Adipose tissue (tissue), 3 donors: Measurements from ENCODE around the gene KIAA0232. TPM values are rescaled to one million over a fixed set of nuclear protein-coding genes. Genes with fewer than 3 reads are reported as not detected.
"Not testable (repeated sequence)": the region's sequence is repeated elsewhere in the genome, so short reads cannot be mapped to it uniquely, and the experiment has no call there.

Experiments used
- H3K27ac ChIP-seq: one replicate; pipeline ENCODE4 v1.5.1; 2013; ENCODE audit warnings: low read depth, low read length
- WGBS, 3 donors: extraction: QIAGEN DNeasy Blood & Tissue Kit; methylation state at CpG; one replicate each; pipeline ENCODE4 v1.1.7; 2013; 5-methylcytosine and 5-hydroxymethylcytosine counted together
- polyA plus RNA-seq, 3 donors: library from polyadenylated mRNA; stranded (reverse); fragments of 200-250 nt; gene quantifications; one replicate each; pipeline ENCODE4 v1.2.3, GENCODE V29; 2013
- donor health status: healthy with polysubstance abuse.
- donor health status: Bipolar disorder and iron deficiency.
- donor health status: healthy.

The KIAA0232 gene
- polyA plus RNA-seq, 3 donors = 3.8 to 9.8 (median 6.7) TPM

DNA sequence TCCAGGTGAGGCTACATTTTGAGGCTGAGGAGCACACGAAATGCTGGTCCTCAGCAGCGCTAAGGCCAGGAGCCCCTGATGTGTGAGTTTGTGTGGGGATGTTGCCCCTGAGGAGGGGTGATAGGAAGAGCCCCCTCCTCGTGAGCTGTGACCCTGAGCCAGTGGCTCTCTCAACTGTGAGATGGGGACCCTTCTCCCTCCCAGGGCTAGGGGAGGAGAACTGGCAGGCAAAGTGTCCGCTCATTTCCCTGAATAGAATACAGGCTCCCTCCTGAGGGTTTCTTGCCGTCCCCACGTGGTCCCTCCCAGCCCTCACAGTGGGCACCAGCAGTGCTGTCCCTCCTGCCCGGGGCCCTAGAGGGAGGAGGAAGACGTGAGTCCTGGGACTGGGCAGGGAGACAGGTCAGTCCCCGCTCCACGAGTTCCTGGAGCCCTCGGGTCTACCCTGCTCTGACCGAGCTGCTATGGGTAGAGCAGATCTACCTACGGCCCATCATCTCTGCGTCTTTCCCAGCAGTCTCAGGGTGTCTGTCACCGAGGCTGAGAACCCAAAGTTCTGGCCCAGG lies 106.1 kb downstream of the KIAA0232 start:
- WGBS, 3 donors = 77 to 81% (median 81%) methylated on average over 15 of the region's 15 CpGs

DNA sequence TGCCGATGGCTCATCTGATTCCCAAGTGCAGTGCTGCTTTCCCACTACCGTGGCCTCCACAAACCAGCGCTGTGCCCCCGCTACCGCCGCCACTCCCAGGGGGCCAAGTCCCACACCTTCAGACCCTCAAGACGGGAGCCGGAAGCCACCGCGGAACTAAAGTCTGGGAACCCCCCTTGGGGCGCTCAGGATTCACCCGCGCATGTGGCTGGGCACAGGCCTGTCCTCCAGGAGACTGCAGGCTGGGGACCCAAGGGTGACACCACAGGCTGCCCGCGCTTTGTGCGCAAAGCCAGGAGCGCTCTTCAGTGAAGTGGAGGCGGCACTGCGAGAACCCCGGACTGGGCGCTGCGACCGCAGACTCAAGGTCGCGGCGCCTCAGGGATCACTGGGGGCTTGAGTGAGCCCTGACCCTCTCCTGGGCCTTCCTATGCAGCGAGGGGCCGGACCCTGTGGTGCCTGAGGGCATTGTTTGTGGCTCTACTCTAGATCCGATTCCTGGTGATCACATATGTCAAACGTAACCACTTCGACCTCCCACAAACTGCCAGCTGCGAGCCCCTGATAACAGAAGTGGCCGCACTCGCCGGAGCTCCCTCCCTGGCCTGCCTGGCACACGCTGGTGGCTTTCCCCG lies 106.7 kb downstream of the KIAA0232 start:
- WGBS, 3 donors = 84 to 90% (median 89%) methylated on average over 37 of the region's 37 CpGs
- H3K27ac ChIP-seq = no peak overlapping the region

More for the DNA sequence above, 106.1 kb downstream of the KIAA0232 start:
- H3K27ac ChIP-seq = no peak overlapping the region

DNA sequence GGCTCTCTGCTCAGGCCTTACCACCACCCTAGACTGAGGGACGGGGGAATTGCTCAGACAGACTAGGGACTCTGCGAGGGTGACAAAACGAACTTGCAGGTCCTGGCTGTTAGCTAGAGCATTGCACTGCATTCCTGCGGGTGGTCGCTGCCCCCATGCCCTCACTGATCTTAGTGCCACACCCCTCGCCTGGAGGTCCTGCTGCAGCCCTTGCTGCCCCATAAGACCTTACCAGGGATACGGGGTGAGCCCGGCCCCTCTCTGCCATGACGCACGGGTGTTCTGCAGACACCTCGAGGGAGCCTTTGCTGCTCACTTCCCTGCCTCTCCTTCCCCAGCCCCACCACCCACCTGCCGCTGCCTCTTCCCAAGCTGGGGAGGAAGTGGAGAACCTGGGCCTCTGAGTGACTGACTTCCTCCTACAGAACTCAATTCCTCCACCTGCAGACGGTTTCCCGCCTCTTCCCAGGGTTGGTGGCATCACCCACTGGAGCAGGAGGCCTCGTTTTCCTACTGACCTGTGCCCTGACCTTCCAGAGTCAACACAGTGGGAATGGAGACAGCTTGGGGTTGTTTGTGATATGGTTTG lies 107.3 kb downstream of the KIAA0232 start:
- no peak overlapping the region for H3K27ac ChIP-seq
- WGBS, 3 donors = 76 to 92% (median 80%) methylated on average over 15 of the region's 15 CpGs

DNA sequence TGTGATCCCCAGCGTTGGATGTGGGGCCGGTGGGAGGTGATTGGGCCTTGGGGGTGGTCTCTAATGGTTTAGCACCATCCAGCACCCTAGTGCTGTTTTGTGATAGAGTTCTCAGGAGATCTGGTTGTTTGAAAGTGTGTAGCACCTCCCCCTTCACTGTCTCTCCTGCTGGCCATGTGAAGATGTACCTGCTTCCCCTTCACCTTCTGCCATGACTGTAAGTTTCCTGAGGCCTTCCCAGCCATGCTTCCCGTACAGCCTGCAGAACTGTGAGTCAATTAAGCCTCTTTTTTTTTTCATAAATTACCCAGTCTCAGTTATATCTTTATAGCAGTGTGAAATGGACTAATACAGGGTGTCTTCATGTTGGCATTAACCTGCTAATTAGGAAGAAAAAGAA lies 107.8 kb downstream of the KIAA0232 start:
- 93 to 97% (median 96%) methylated on average over 3 of the region's 3 CpGs for WGBS, 3 donors
- no peak overlapping the region for H3K27ac ChIP-seq

DNA sequence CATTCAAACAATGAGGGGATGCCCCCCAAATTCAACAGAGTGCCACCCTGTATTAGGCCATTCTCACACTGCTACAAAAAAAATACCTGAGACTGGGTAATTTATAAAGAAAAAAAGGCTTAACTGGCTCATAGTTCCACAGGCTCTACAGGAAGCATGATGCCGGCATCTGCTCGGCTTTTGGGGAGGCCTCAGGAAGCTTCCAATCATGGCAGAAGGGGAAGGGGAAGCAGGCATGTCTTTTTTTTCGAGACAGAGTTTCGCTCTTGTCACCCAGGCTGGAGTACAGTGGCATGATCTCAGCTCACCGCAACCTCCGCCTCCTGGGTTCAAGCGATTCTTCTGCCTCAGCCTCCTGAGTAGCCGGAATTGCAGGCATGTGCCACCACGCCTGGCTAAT lies 108.4 kb downstream of the KIAA0232 start:
- WGBS, 3 donors = 86 to 97% (median 86%) methylated on average over 9 of the region's 9 CpGs
- not testable (repeated sequence) for H3K27ac ChIP-seq

DNA sequence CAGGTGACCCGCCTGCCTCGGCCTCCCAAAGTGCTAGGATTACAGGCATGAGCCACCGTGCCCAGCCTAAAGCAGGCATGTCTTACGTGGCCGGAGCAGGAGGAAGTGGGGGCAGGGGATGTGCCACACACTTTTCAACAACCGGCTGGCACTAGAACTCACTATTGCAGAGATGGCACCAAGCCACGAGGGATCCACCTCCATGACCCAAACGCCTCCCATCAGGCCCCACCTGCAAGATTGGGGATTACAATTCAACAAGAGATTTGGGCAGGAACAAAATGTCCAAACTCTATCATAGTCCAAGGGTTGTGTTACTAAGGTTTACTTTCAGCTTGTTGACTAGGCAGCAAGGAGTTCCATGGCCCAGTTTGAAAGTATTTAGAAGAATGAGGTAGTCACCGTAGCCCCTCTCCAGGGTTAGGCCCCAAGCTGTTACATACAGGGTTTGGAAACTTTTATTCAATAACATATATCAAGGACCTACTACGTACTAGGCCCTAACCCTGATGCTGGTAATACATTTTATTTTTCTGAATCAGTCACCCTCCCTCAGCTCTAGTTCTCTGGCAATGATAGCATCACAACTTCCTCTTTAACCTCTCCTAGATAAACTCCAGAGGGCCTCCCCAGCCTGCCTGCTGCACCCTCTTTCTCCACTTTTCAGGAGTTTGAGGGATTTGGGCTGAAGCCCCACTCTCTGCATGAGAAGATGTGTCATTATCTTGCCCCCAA lies 109.1 kb downstream of the KIAA0232 start:
- WGBS, 3 donors = 60 to 90% (median 74%) methylated on average over 10 of the region's 10 CpGs
- no peak overlapping the region for H3K27ac ChIP-seq

DNA sequence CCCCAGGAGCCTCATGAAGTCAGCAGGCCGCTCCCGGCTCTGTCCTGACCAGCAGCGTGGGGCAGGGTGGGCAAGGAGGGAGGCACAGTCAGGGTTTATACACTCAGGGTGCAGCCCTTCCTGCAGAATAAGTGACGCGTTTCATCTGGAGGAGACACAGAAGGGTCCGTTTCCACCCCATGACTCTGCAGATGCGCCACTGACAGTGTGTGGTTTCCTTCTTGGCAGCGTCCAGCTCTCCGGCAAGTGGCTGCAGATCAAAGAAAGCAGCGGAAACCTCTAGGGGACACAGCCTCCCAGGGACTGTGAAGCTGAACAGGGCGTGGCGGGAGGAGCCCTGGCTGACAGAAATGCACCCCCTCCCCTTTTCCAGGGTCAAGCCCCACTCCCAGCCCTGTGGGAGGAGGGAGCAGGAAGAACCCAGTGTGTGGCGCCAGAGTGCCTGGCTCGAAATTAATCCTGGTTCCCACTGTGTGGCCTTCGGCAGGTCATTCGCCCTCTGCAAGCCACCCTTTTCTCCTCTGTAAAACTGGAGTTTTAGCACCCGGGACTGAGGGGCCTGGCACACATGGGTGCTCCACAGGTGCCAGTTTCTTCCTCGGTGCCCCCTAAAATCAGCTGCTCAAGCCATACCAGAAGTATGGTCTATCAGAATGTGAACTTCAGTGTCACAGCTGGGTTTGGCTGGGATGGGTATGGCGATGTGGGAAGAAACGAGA lies 109.8 kb downstream of the KIAA0232 start:
- no peak overlapping the region for H3K27ac ChIP-seq
- 14 to 67% (median 19%) methylated on average over 20 of the region's 20 CpGs for WGBS, 3 donors

DNA sequence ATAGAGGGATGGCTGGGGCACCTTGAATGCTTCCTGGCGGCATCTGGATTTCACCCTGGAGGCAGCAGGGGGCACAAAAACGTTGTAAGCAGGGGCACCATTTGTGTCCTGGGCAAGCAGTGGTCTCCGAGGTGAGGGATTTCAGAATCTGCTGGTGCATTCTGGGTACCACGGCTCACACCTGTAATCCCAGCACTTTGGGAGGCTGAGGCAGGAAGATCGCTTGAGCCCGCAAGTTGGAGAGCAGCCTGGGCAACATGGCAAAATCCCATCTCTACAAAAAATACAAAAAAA lies 110.3 kb downstream of the KIAA0232 start:
- no peak overlapping the region for H3K27ac ChIP-seq
- WGBS, 3 donors = 74 to 80% (median 75%) methylated on average over 6 of the region's 6 CpGs

DNA sequence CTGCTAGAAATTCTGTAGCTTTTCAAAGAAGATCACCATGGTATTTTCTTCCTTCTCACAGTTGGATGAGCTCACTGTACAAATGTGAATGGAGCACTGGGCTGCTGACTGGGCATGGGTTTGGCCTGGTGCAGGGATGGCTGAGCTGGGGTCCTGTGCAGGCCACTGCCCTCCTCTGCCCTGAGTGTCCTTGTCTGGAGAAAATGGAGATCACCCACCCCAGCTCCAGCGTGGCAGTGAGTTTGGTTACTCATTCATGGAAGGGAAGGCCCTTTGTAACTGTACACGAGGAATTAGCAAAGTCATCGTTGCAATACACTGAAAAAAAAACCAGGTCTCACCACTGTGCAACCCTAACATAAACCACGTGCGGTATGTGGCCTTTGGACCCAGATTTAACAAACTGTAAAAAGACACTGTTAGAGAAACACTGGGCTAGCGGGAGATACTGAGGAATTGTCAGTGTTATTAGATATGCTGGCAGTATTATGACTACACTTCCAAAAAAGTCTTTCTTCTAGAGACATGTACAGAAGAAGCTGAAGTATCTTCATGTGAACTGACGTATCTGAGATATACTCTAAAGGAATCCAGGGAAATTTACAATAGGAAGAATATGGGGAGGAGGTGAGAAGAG lies 111.0 kb downstream of the KIAA0232 start:
- H3K27ac ChIP-seq = no peak overlapping the region

DNA sequence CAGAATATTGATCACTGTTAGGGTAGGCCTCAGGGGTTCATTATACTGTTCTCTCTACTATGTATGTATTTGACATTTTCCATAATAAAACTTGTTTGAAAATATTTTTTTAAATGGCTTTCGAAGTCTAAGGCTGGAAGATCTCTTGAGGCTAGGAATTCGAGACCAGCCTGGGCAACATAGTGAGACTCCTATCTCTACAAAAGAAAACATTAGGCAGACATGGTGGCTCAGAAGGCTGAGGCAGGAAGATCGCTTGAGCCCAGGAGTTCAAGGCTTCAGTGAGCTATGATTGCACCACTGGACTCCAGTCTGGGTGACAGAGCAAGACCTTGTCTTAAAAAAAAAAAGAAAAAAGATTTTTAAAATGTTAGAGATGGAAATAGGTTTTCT lies 111.6 kb downstream of the KIAA0232 start:
- no peak overlapping the region for H3K27ac ChIP-seq
- WGBS, 3 donors = 92 to 98% (median 96%) methylated on average over 3 of the region's 3 CpGs

More for the DNA sequence above, 111.0 kb downstream of the KIAA0232 start:
- 32 to 60% (median 53%) methylated on average over 7 of the region's 7 CpGs for WGBS, 3 donors

DNA sequence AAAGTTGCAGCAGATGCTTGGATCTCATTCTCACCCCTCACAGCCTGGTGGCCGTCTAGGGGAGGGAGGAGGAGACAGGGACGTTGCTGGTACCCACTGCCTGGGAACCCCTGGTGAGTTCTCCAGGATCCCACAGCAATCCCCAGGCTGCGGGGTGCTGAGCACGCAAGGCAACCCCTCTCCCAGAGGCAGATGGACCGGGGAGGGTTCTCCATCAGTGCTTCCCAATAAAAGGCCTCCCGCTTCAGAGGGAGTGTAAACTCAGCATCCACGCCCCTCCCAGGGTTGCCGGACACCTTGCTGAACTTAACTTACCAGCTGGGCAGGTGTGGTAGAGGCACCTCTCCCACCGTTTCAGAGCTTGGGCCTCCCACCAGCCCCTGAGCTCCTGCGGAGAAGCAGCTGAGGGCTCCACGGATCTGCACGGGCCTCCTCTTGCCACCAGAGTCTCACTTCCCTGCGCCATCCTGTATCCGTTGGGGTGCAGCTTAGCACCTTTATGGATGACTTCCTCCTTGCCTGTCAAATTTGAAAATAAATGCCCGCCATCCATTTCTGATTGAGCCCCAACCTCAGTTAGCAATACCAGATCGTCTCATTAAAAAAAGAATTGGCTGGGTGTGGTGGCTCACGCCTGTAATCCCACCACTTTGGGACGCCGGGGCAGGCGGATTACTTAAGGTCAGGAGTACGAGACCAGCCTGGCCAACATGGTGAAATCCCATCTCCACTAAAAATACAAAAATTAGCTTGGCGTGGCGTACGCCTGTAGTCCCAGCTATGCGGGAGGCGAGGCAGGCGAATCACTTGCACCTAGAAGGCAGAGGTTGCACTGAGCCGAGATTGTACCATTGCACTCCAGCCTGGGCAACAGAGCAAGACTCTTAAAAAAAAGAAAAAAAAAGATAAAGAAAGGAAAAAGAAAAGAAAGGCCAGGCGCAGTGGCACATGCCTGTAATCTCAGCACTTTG lies 112.3 kb downstream of the KIAA0232 start:
- no peak overlapping the region for H3K27ac ChIP-seq
- WGBS, 3 donors = 88 to 93% (median 90%) methylated on average over 28 to 29 of the region's 29 CpGs

DNA sequence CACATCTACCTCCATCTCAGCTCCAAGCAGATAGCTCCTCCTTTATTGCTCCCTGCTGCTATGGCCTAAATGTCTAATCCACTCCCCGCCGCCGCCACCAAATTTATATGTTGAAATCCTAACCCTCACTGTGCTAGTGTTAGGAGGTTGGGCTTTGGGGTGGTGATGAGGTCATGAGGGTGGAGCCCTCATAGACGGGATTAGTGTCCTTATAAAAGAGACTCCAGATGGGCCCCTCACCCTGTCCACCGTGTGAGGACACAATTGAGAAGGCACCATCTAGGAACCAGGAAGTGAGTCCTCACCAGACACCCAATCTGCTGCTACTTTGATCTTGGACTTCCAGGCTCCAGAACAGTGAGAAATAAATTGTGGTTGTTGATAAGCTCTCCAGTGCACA lies 113.5 kb downstream of the KIAA0232 start:
- H3K27ac ChIP-seq = no peak overlapping the region
- 75 to 85% methylated on average over 5 of the region's 5 CpGs; no CpG with 5 or more reads in 1 of the 3 donors for WGBS, 3 donors

DNA sequence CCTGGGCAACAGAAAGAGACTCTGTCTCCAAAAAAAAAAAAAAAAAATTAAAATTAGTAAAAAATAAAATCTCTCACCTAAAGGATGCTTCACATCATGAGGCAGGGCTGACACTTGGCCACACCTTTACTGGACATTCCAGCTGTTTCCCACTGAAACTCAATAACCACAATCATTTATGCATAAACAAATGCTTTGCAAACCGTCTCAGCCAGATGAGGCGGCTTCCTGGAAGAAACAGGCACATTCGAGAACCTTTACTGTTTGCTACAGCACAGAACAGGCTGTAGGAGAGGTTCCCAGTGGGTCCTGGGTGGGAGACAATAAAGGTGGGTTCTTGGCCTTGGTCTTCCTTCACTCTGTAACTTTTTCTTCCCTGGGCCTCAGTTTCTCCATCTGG lies 116.2 kb downstream of the KIAA0232 start:
- H3K27ac ChIP-seq = no peak overlapping the region
- WGBS, 3 donors = 76 to 86% (median 76%) methylated on average over 3 of the region's 3 CpGs

DNA sequence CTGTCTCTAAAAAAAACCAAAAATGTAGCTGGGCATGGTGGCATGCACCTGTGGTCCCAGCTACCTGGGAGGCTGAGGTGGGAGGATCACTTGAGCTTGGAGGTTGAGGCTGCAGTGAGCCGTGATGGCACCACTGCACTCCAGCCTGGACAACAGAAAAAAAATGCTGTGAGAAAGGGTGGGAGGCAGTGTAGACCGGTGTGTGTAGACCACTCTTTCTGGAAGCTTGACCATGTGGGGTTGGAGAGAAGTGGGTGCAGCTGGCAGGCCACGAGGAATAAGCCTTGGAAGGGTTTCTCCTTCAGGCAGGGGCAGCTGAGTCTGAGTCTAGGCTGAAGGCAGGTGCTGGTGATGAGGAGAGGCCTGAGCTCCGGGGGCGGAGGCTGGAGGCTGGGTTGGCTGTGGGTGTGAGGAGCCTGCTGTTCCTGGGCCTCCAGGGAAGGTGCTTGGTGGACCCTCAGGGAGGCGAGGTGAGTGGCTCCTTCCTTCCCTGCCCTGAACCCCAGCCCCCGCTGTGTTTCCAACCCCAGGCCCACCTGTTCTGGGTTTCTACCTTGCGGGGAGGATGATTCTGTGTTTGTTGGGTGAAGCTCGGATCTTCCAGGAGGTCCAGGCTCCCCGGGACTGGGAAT lies 117.8 kb downstream of the KIAA0232 start:
- 91 to 95% (median 93%) methylated on average over 10 of the region's 10 CpGs for WGBS, 3 donors

DNA sequence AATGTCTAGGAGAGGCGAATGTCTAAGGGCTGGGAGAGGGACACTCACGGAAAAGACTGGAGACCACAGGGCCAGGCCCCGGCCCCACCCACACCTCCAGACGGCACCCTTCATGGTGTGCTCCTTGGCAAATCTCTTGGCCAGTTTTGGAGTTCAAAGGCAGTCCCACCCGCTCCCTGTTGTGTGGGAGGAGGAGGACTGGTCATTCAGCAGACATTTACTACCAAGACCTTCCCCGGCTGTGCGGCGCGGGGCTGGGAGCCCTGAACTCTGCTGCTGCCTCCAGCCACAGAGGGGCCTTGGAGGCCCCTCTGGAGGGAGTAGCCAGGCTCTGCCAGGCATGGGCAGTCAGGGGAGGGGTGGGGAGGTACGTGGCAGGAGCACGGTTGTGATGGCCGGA lies 118.4 kb downstream of the KIAA0232 start:
- no peak overlapping the region for H3K27ac ChIP-seq
- 69 to 85% (median 75%) methylated on average over 12 of the region's 12 CpGs for WGBS, 3 donors

More for the DNA sequence above, 117.8 kb downstream of the KIAA0232 start:
- H3K27ac ChIP-seq = no peak overlapping the region

DNA sequence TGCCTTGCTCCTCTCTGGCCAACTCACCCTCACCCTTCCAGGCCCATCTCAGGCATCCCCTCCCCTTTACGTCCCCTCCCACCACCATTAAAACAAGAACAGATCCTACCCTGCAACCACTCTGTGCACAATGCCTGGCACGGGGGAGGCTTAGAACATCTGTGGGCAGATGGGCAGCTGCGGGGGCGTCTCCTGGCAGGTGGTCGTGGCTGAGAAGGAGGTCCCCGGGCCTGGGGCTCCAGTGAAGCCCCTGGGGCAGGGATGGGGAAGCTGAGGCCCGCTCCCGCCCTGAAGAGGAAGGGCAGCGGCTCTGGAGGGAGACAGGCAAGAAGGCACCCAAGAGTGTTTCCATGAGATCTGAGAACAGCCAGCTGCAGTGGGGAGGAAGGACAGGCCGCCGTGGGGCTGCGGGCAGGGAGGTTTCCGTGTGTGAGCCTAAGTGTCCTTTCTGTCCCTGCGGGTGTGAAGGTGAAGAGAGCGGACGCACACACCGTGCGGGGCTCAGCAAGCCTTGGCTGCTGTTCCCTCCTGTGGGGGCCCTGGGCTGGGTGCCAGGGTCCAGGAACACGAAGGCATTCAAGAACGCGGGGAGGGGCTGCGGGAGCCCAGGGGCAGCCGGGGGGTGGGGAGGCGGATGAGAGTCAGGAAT lies 119.3 kb downstream of the KIAA0232 start:
- H3K27ac ChIP-seq = no peak overlapping the region
- WGBS, 3 donors = 56 to 63% (median 57%) methylated on average over 23 to 24 of the region's 24 CpGs
